ENCODE data around the gene RAB20. TPM values are rescaled to one million over a fixed set of nuclear protein-coding genes. Genes with fewer than 3 reads are reported as not detected.

RAB20 gene
- total RNA-seq, 4 donors from 2014 or later, result 3.9 to 9.1 (median 6.2) TPM

GRCh38 chr13:110519506-110519905 is 42.0 kb downstream of the RAB20 start:
- intact Hi-C loops (cut with DNase I; ENCODE audit: low total_unique reads), result no loop called here
- no peak for DNase-seq (ENCODE audit: low spot score in 2 of 2)
- TF ChIP-seq POLR2A (IDR thresholded peaks at IDR 0.05) (no peak), CTCF (IDR thresholded peaks at IDR 0.05) (no peak)
- WGBS, 2 donors, result 91 to 96% methylated on average over 6 to 7 of the region's 7 CpGs
- no peak overlapping the region for H3K4me3 ChIP-seq (ENCODE audit: low read depth, poor library complexity, severe bottlenecking)

- TF ChIP-seq POLR2A (IDR thresholded peaks at IDR 0.05) (no peak), CTCF (IDR thresholded peaks at IDR 0.05) (no peak)
- 88 to 97% methylated on average over 10 to 12 of the region's 16 CpGs for WGBS, 2 donors
- intact Hi-C loops (cut with DNase I; ENCODE audit: low total_unique reads), result no loop called here
- H3K4me3 ChIP-seq (ENCODE audit: low read depth, poor library complexity, severe bottlenecking), result no peak overlapping the region
- DNase-seq (ENCODE audit: low spot score in 2 of 2), result no peak
These were observed 42.5 kb downstream of the RAB20 start for GRCh38 chr13:110519046-110519445.

DNA sequence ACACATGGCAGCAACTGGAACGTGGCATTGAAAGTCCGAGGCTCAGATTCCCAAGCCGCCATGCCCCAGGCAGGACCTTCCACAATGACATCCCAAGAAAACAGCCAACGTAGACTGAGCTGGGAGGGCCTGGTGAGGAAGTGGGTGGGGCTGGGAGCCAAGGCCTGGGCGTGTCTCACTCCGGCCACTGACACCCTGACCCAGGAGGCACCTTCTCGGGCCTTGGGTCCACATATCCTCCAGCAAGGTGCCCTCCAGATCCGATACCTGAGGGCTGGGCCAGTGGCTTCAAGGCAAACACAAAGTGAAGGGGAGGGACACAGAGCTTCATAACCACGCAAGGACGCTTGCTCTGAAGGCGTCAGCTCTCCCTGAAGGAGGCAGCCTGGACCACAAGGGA is 43.0 kb downstream of the RAB20 start:
- no peak overlapping the region for H3K4me3 ChIP-seq (ENCODE audit: low read depth, poor library complexity, severe bottlenecking)
- intact Hi-C loops (cut with DNase I; ENCODE audit: low total_unique reads), result no loop called here
- TF ChIP-seq CTCF (IDR thresholded peaks at IDR 0.05), result no peak
- TF ChIP-seq POLR2A (IDR thresholded peaks at IDR 0.05), result no peak
- DNase-seq (ENCODE audit: low spot score in 2 of 2), result no peak
- WGBS, 2 donors, result 77 to 83% methylated on average over 9 to 11 of the region's 11 CpGs

- no peak overlapping the region for H3K4me3 ChIP-seq (ENCODE audit: low read depth, poor library complexity, severe bottlenecking)
- DNase-seq (ENCODE audit: low spot score in 2 of 2), result no peak
- 89 to 91% methylated on average over 8 of the region's 8 CpGs for WGBS, 2 donors
- TF ChIP-seq CTCF (IDR thresholded peaks at IDR 0.05), result no peak
- TF ChIP-seq POLR2A (IDR thresholded peaks at IDR 0.05), result no peak
- intact Hi-C loops (cut with DNase I; ENCODE audit: low total_unique reads), result no loop called here
These were observed 43.3 kb downstream of the RAB20 start for GRCh38 chr13:110518226-110518525.

GRCh38 chr13:110517505-110518225 is 43.9 kb downstream of the RAB20 start:
- TF ChIP-seq POLR2A (IDR thresholded peaks at IDR 0.05) (no peak), CTCF (IDR thresholded peaks at IDR 0.05) (no peak)
- DNase-seq (ENCODE audit: low spot score in 2 of 2), result no peak
- no peak overlapping the region for H3K4me3 ChIP-seq (ENCODE audit: low read depth, poor library complexity, severe bottlenecking)
- intact Hi-C loops (cut with DNase I; ENCODE audit: low total_unique reads), result no loop called here
- WGBS, 2 donors, result 55 to 68% methylated on average over 7 of the region's 7 CpGs

DNA sequence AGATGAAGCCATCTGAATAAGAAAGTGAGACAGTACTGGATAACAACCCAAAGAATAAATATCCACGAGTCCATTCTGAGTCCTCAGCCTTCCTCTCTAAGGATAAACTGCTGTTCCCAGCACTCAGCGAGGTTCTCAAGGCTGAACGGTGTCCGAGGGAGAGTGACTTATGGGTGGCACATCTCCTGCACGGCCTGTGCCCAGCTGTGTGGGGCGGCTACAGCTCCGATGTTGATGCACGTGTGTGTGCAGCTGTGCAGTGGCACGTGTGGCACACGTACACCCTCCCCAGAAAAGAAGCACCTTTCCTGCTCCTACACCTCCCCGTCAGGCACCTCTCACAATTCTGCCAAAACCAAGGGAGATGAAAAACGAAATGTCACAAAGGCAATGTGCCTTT is 45.0 kb downstream of the RAB20 start:
- 82 to 84% methylated on average over 12 of the region's 12 CpGs for WGBS, 2 donors

More for the DNA sequence above, 45.0 kb downstream of the RAB20 start:
- no peak for DNase-seq (ENCODE audit: low spot score in 2 of 2)
- H3K4me3 ChIP-seq (ENCODE audit: low read depth, poor library complexity, severe bottlenecking), result no peak overlapping the region
- intact Hi-C loops (cut with DNase I; ENCODE audit: low total_unique reads), result no loop called here
- TF ChIP-seq CTCF (IDR thresholded peaks at IDR 0.05) (no peak), POLR2A (IDR thresholded peaks at IDR 0.05) (no peak)

All from lower leg skin (tissue), 4 donors.